ENCODE measurements around the gene DLX1.

GRCh38 chr2:172120118-172120517, 34.8 kb downstream of the DLX1 start:
- no peak for TF ChIP-seq CTCF (IDR thresholded peaks at IDR 0.05 in 4 of 5, conservative IDR thresholded peaks at IDR 0.05 in 1 of 5)
- no peak for TF ChIP-seq POLR2A (IDR thresholded peaks at IDR 0.05)
